ENCODE results near the gene UGT8. TPM values are rescaled to one million over a fixed set of nuclear protein-coding genes. Genes with fewer than 3 reads are reported as not detected.

Gene UGT8
- total RNA-seq, 1 experiment from 2014 or later: 15.7 TPM

DNA sequence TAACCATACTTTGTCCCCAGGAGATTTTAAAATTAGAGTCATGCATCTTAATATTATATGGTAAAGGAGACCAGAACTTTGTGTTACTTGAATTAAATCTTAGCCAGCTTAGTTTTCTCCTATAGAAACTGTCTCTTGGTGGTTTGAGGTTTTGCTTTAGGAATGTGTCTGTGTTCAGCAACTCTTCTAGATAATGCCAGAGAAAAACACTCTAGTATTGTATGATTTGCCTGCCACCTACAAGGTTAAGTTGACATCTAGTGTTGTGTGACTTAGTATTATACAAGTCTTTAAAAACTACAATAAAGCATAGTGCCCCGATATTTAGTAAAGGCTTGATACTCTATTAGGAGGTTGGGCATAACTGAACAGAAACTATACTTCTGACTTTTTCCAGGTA is 2.1 kb downstream of the UGT8 start:
- Histone ChIP-seq H3K79me1 (ENCODE audit: insufficient read depth, low read depth, low read length, poor library complexity, severe bottlenecking) (no peaks in the 10 kb centered on the region), H2BK12ac (ENCODE audit: insufficient read length, low read depth, low read length) (no peak overlapping the region), H3K79me2 (ENCODE audit: insufficient read depth, low read length) (peaks cover 6% of the 10 kb centered on the region; the same call in 1 of the 2 replicates), H2BK20ac (ENCODE audit: low read depth, low read length, poor library complexity, severe bottlenecking) (no peak overlapping the region), H2BK15ac (ENCODE audit: low read depth, low read length) (no peak overlapping the region), H2AK5ac (ENCODE audit: insufficient read length, low read length) (no peak overlapping the region), H3K56ac (ENCODE audit: insufficient read length, low read depth, low read length) (no peak overlapping the region), H3K14ac (ENCODE audit: insufficient read depth, low read length) (no peak overlapping the region), H3K23ac (ENCODE audit: insufficient read length, low read depth, low read length) (no peak overlapping the region), H3K27me3 (ENCODE audit: insufficient read depth, low read length) (no peaks in the 10 kb centered on the region), H2BK5ac (ENCODE audit: insufficient read length, low read length) (no peak overlapping the region), H3K9ac (ENCODE audit: extremely low read depth, insufficient read length, low read length) (no peak overlapping the region), H3K4ac (ENCODE audit: low read depth, low read length) (no peak overlapping the region), H3K23me2 (ENCODE audit: insufficient read length, low read depth, low read length, poor library complexity, severe bottlenecking) (peaks cover 20% of the 10 kb centered on the region), H4K91ac (ENCODE audit: insufficient read length, low read depth, low read length) (no peak overlapping the region), H3K9me3 (ENCODE audit: control insufficient read depth, low read depth, low read length) (peaks cover 4% of the 10 kb centered on the region), H4K5ac (ENCODE audit: insufficient read length, low read depth, low read length) (no peak overlapping the region), H2AFZ (ENCODE audit: low read length) (no peak overlapping the region), H3K27ac (ENCODE audit: insufficient read length, low read depth, low read length) (no peak overlapping the region), H3K4me2 (ENCODE audit: insufficient read depth, insufficient read length, low read length) (no peak overlapping the region), H2BK120ac (ENCODE audit: low read depth, low read length, poor library complexity, severe bottlenecking) (no peak overlapping the region), H3T11ph (ENCODE audit: low read length) (no peak overlapping the region), H3K18ac (ENCODE audit: insufficient read length, low read depth, low read length) (no peak overlapping the region), H4K20me1 (ENCODE audit: control insufficient read depth, insufficient read depth, insufficient read length) (no peaks in the 10 kb centered on the region), H3K4me1 (ENCODE audit: insufficient read depth, low read length) (peaks cover 3% of the 10 kb centered on the region; the same call in 1 of the 2 replicates), H4K8ac (replicated peaks; ENCODE audit: insufficient read length, low read depth, low read length) (no peak overlapping the region)
- Mint-ChIP-seq H3K9me3 (peaks cover 4 to 6% of the 10 kb centered on the region in 2 experiments), H3K36me3 (ENCODE audit: insufficient read depth in 1 of 3, low read depth in 3 of 3) (peaks cover 4 to 5% (median 5%) of the 10 kb centered on the region in 3 experiments), H3K27ac (no peak overlapping the region), H3K4me3 (peak overlapping the region; percentile 86 to 96), H3K27me3 (ENCODE audit: low read depth) (peaks cover 19% of the 10 kb centered on the region), H3K4me1 (peaks cover 19 to 20% of the 10 kb centered on the region in 2 experiments)
- no CpG with 5 or more reads among the region's 1 CpG for WGBS (ENCODE audit: extremely low coverage, insufficient read length, low lambda C conversion rate)
- TF ChIP-seq, protein P1, sequence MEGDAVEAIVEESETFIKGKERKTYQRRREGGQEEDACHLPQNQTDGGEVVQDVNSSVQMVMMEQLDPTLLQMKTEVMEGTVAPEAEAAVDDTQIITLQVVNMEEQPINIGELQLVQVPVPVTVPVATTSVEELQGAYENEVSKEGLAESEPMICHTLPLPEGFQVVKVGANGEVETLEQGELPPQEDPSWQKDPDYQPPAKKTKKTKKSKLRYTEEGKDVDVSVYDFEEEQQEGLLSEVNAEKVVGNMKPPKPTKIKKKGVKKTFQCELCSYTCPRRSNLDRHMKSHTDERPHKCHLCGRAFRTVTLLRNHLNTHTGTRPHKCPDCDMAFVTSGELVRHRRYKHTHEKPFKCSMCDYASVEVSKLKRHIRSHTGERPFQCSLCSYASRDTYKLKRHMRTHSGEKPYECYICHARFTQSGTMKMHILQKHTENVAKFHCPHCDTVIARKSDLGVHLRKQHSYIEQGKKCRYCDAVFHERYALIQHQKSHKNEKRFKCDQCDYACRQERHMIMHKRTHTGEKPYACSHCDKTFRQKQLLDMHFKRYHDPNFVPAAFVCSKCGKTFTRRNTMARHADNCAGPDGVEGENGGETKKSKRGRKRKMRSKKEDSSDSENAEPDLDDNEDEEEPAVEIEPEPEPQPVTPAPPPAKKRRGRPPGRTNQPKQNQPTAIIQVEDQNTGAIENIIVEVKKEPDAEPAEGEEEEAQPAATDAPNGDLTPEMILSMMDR (conservative IDR thresholded peaks at IDR 0.05): no peak
- no peak for DNase-seq

Data from H9 (cell line).